WTC11 (cell line): ENCODE data around the gene PACSIN1. TPM values are rescaled to one million over a fixed set of nuclear protein-coding genes. Genes with fewer than 3 reads are reported as not detected.

ENCODE experiments used
- ATAC-seq: fragments of 200-7000 bp; cut with Tn5 transposase; 2 replicates; pipeline ENCODE4 v1.10.0; 2021; ENCODE audit warnings: mild to moderate bottlenecking, moderate library complexity
- CTCF ChIA-PET: fragments of 300-600 bp; sonication (Branson Sonifier 250); formaldehyde crosslinking; loops from one replicate; lab custom pipeline; 2021; ENCODE audit warnings: antibody characterized with exemption; lab: Charles Lee
- POLR2A ChIA-PET: fragments of 350-600 bp; sonication (Branson Sonifier 250); formaldehyde crosslinking; loops from one replicate; lab custom pipeline; 2021; ENCODE audit warnings: antibody characterized with exemption; lab: Charles Lee
- DNase-seq: peaks from one replicate; pipeline ENCODE4 v3.0.0; 2021; ENCODE audit warnings: low spot score
- H3K27ac Mint-ChIP-seq: 2 replicates; pipeline ENCODE4 v1.8.0; 2021; ENCODE audit warnings: mixed read lengths
- H3K27me3 Mint-ChIP-seq: 2 replicates; pipeline ENCODE4 v1.8.0; 2021; ENCODE audit warnings: low read depth, mild to moderate bottlenecking, moderate library complexity, mixed read lengths
- H3K36me3 Mint-ChIP-seq: 2 replicates; pipeline ENCODE4 v1.8.0; 2021; ENCODE audit warnings: mixed read lengths
- H3K4me1 Mint-ChIP-seq: 2 replicates; pipeline ENCODE4 v1.8.0; 2022; ENCODE audit warnings: mixed read lengths
- H3K4me3 Mint-ChIP-seq: 2 replicates; pipeline ENCODE4 v1.8.0; 2021; ENCODE audit warnings: mild to moderate bottlenecking, moderate library complexity, mixed read lengths
- H3K9me3 Mint-ChIP-seq: 2 replicates; pipeline ENCODE4 v1.8.0; 2021; ENCODE audit warnings: mixed read lengths
- ATF1 ChIP-seq: sonication (generic); formaldehyde crosslinking; IDR thresholded peaks from 2 replicates; pipeline ENCODE4 v1.8.1; 2023; ENCODE audit warnings: mild to moderate bottlenecking, moderate library complexity, missing genetic modification reagents
- GABPB1 ChIP-seq: sonication (generic); formaldehyde crosslinking; IDR thresholded peaks from 2 replicates; pipeline ENCODE4 v1.8.1; 2023; ENCODE audit warnings: mild to moderate bottlenecking, missing genetic modification reagents
- IRF2 ChIP-seq: sonication (generic); formaldehyde crosslinking; IDR thresholded peaks from 2 replicates; pipeline ENCODE4 v1.8.0; 2022; ENCODE audit warnings: low read depth, missing genetic modification reagents, borderline replicate concordance
- JAZF1 ChIP-seq: fragments of 250-450 bp; sonication (Bioruptor Pico); IDR thresholded peaks from 2 replicates; pipeline ENCODE4 v1.9.0; 2021; ENCODE audit warnings: moderate library complexity, mild to moderate bottlenecking, inconsistent platforms
- NFATC4 ChIP-seq: fragments of 250-450 bp; sonication (Bioruptor Pico); IDR thresholded peaks from 2 replicates; pipeline ENCODE4 v1.9.0; 2021; ENCODE audit warnings: mild to moderate bottlenecking
- NFE2L1 ChIP-seq: sonication (generic); formaldehyde crosslinking; IDR thresholded peaks from 2 replicates; pipeline ENCODE4 v1.8.1; 2023; ENCODE audit warnings: missing genetic modification reagents
- PRRX2 ChIP-seq: fragments of 250-450 bp; sonication (Bioruptor Pico); IDR thresholded peaks from 2 replicates; pipeline ENCODE4 v1.8.0; 2021; ENCODE audit warnings: mild to moderate bottlenecking
- SOX15 ChIP-seq: fragments of 250-450 bp; sonication (Bioruptor Pico); IDR thresholded peaks from 2 replicates; pipeline ENCODE4 v1.9.0; 2021; ENCODE audit warnings: mild to moderate bottlenecking
- ZNF423 ChIP-seq: fragments of 250-450 bp; sonication (Bioruptor Pico); IDR thresholded peaks from 2 replicates; pipeline ENCODE4 v2.1.2; 2022; ENCODE audit warnings: mild to moderate bottlenecking, moderate library complexity
- ZNF671 ChIP-seq: fragments of 250-450 bp; sonication (Bioruptor Pico); IDR thresholded peaks from 2 replicates; pipeline ENCODE4 v1.8.0; 2021; ENCODE audit warnings: mild to moderate bottlenecking
- total RNA-seq: library from RNA; stranded (reverse); gene quantifications from 3 replicates; pipeline ENCODE4 v1.2.3, GENCODE V29; 2021
- TF ChIP-seq, protein P1 (sequence below): sonication (generic); formaldehyde crosslinking; IDR thresholded peaks from 2 replicates; pipeline ENCODE4 v1.8.1; 2022; ENCODE audit warnings: mild to moderate bottlenecking, moderate library complexity, missing genetic modification reagents
- TF ChIP-seq, protein P2 (sequence below): sonication (generic); formaldehyde crosslinking; IDR thresholded peaks from 2 replicates; pipeline ENCODE4 v1.8.1; 2022; ENCODE audit warnings: low read depth, mild to moderate bottlenecking, moderate library complexity, missing genetic modification reagents, borderline replicate concordance
- TF ChIP-seq, protein P3 (sequence below): fragments of 250-450 bp; sonication (Bioruptor Pico); IDR thresholded peaks from 2 replicates; pipeline ENCODE4 v1.8.0; 2021; ENCODE audit warnings: mild to moderate bottlenecking
- TF ChIP-seq, protein P4 (sequence below): sonication (generic); formaldehyde crosslinking; IDR thresholded peaks from 2 replicates; pipeline ENCODE4 v1.8.1; 2023; ENCODE audit warnings: mild to moderate bottlenecking, missing genetic modification reagents, borderline replicate concordance
- TF ChIP-seq, protein P5 (sequence below): sonication (generic); formaldehyde crosslinking; IDR thresholded peaks from 2 replicates; pipeline ENCODE4 v1.8.1; 2022; ENCODE audit warnings: missing genetic modification reagents, borderline replicate concordance
- TF ChIP-seq, protein P6 (sequence below): sonication (generic); formaldehyde crosslinking; conservative IDR thresholded peaks from 2 replicates; pipeline ENCODE4 v1.8.1; 2022; ENCODE audit warnings: mild to moderate bottlenecking, missing genetic modification reagents
- TF ChIP-seq, protein P7 (sequence below): sonication (generic); formaldehyde crosslinking; IDR thresholded peaks from 2 replicates; pipeline ENCODE4 v1.8.0; 2023; ENCODE audit warnings: missing genetic modification reagents
- TF ChIP-seq, protein P8 (sequence below): sonication (generic); formaldehyde crosslinking; IDR thresholded peaks from 2 replicates; pipeline ENCODE4 v1.8.0; 2022; ENCODE audit warnings: missing genetic modification reagents
- TF ChIP-seq, protein P9 (sequence below): sonication (generic); formaldehyde crosslinking; IDR thresholded peaks from 2 replicates; pipeline ENCODE4 v1.8.0; 2023; ENCODE audit warnings: mild to moderate bottlenecking, missing genetic modification reagents

PACSIN1 gene
- total RNA-seq, 1 experiment from 2014 or later: 12.6 TPM

DNA sequence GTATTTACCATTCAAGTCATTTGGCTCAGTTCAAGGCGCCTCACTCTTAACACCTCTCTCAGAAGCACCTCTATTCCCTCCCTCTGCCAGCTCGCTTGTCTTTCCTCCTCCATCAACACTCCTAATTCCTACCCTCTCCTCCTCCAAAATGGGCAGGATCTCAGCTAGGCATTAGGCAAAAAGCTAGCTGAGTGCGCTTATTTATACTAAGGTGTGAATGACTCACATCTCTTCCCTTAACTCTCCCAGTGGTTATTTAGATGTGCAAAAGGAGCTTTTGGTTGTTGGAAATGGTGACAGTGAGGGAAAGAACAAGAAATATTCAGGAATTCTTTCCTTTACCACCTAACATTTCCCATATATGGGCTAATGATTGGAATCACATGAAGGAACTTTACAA lies 29.1 kb downstream of the PACSIN1 start:
- ATAC-seq: no peak
- Mint-ChIP-seq H3K27me3 (no peaks in the 10 kb centered on the region), H3K4me1 (peaks cover 9% of the 10 kb centered on the region), H3K4me3 (no peak overlapping the region), H3K36me3 (peaks cover 4% of the 10 kb centered on the region), H3K27ac (no peak overlapping the region), H3K9me3 (peaks cover 11% of the 10 kb centered on the region)
- ChIA-PET CTCF (no interaction called here), POLR2A (no interaction called here)
- TF ChIP-seq, protein P1, sequence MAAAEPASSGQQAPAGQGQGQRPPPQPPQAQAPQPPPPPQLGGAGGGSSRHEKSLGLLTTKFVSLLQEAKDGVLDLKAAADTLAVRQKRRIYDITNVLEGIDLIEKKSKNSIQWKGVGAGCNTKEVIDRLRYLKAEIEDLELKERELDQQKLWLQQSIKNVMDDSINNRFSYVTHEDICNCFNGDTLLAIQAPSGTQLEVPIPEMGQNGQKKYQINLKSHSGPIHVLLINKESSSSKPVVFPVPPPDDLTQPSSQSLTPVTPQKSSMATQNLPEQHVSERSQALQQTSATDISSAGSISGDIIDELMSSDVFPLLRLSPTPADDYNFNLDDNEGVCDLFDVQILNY (CRISPR knock-in tag): no peak
- TF ChIP-seq, protein P2, sequence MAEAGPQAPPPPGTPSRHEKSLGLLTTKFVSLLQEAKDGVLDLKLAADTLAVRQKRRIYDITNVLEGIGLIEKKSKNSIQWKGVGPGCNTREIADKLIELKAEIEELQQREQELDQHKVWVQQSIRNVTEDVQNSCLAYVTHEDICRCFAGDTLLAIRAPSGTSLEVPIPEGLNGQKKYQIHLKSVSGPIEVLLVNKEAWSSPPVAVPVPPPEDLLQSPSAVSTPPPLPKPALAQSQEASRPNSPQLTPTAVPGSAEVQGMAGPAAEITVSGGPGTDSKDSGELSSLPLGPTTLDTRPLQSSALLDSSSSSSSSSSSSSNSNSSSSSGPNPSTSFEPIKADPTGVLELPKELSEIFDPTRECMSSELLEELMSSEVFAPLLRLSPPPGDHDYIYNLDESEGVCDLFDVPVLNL (CRISPR knock-in tag): no peak
- TF ChIP-seq NFE2L1 (CRISPR knock-in tag) (no peak), NFATC4 (CRISPR knock-in tag) (no peak), IRF2 (CRISPR knock-in tag) (no peak), ATF1 (no peak), ZNF671 (CRISPR knock-in tag) (no peak), ZNF423 (CRISPR knock-in tag) (no peak), GABPB1 (CRISPR knock-in tag) (no peak), PRRX2 (CRISPR knock-in tag) (no peak), JAZF1 (CRISPR knock-in tag) (no peak), SOX15 (CRISPR knock-in tag) (no peak)
- TF ChIP-seq, protein P3, sequence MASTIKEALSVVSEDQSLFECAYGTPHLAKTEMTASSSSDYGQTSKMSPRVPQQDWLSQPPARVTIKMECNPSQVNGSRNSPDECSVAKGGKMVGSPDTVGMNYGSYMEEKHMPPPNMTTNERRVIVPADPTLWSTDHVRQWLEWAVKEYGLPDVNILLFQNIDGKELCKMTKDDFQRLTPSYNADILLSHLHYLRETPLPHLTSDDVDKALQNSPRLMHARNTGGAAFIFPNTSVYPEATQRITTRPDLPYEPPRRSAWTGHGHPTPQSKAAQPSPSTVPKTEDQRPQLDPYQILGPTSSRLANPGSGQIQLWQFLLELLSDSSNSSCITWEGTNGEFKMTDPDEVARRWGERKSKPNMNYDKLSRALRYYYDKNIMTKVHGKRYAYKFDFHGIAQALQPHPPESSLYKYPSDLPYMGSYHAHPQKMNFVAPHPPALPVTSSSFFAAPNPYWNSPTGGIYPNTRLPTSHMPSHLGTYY: no peak
- TF ChIP-seq, protein P4, sequence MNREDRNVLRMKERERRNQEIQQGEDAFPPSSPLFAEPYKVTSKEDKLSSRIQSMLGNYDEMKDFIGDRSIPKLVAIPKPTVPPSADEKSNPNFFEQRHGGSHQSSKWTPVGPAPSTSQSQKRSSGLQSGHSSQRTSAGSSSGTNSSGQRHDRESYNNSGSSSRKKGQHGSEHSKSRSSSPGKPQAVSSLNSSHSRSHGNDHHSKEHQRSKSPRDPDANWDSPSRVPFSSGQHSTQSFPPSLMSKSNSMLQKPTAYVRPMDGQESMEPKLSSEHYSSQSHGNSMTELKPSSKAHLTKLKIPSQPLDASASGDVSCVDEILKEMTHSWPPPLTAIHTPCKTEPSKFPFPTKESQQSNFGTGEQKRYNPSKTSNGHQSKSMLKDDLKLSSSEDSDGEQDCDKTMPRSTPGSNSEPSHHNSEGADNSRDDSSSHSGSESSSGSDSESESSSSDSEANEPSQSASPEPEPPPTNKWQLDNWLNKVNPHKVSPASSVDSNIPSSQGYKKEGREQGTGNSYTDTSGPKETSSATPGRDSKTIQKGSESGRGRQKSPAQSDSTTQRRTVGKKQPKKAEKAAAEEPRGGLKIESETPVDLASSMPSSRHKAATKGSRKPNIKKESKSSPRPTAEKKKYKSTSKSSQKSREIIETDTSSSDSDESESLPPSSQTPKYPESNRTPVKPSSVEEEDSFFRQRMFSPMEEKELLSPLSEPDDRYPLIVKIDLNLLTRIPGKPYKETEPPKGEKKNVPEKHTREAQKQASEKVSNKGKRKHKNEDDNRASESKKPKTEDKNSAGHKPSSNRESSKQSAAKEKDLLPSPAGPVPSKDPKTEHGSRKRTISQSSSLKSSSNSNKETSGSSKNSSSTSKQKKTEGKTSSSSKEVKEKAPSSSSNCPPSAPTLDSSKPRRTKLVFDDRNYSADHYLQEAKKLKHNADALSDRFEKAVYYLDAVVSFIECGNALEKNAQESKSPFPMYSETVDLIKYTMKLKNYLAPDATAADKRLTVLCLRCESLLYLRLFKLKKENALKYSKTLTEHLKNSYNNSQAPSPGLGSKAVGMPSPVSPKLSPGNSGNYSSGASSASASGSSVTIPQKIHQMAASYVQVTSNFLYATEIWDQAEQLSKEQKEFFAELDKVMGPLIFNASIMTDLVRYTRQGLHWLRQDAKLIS (CRISPR knock-in tag): no peak
- TF ChIP-seq, protein P5, sequence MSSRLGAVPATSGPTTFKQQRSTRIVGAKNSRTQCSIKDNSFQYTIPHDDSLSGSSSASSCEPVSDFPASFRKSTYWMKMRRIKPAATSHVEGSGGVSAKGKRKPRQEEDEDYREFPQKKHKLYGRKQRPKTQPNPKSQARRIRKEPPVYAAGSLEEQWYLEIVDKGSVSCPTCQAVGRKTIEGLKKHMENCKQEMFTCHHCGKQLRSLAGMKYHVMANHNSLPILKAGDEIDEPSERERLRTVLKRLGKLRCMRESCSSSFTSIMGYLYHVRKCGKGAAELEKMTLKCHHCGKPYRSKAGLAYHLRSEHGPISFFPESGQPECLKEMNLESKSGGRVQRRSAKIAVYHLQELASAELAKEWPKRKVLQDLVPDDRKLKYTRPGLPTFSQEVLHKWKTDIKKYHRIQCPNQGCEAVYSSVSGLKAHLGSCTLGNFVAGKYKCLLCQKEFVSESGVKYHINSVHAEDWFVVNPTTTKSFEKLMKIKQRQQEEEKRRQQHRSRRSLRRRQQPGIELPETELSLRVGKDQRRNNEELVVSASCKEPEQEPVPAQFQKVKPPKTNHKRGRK (CRISPR knock-in tag): no peak
- TF ChIP-seq, protein P6, sequence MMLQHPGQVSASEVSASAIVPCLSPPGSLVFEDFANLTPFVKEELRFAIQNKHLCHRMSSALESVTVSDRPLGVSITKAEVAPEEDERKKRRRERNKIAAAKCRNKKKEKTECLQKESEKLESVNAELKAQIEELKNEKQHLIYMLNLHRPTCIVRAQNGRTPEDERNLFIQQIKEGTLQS (CRISPR knock-in tag): no peak
- TF ChIP-seq, protein P7, sequence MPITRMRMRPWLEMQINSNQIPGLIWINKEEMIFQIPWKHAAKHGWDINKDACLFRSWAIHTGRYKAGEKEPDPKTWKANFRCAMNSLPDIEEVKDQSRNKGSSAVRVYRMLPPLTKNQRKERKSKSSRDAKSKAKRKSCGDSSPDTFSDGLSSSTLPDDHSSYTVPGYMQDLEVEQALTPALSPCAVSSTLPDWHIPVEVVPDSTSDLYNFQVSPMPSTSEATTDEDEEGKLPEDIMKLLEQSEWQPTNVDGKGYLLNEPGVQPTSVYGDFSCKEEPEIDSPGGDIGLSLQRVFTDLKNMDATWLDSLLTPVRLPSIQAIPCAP: no peak
- TF ChIP-seq, protein P8, sequence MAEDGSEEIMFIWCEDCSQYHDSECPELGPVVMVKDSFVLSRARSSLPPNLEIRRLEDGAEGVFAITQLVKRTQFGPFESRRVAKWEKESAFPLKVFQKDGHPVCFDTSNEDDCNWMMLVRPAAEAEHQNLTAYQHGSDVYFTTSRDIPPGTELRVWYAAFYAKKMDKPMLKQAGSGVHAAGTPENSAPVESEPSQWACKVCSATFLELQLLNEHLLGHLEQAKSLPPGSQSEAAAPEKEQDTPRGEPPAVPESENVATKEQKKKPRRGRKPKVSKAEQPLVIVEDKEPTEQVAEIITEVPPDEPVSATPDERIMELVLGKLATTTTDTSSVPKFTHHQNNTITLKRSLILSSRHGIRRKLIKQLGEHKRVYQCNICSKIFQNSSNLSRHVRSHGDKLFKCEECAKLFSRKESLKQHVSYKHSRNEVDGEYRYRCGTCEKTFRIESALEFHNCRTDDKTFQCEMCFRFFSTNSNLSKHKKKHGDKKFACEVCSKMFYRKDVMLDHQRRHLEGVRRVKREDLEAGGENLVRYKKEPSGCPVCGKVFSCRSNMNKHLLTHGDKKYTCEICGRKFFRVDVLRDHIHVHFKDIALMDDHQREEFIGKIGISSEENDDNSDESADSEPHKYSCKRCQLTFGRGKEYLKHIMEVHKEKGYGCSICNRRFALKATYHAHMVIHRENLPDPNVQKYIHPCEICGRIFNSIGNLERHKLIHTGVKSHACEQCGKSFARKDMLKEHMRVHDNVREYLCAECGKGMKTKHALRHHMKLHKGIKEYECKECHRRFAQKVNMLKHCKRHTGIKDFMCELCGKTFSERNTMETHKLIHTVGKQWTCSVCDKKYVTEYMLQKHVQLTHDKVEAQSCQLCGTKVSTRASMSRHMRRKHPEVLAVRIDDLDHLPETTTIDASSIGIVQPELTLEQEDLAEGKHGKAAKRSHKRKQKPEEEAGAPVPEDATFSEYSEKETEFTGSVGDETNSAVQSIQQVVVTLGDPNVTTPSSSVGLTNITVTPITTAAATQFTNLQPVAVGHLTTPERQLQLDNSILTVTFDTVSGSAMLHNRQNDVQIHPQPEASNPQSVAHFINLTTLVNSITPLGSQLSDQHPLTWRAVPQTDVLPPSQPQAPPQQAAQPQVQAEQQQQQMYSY (CRISPR knock-in tag): no peak
- TF ChIP-seq, protein P9, sequence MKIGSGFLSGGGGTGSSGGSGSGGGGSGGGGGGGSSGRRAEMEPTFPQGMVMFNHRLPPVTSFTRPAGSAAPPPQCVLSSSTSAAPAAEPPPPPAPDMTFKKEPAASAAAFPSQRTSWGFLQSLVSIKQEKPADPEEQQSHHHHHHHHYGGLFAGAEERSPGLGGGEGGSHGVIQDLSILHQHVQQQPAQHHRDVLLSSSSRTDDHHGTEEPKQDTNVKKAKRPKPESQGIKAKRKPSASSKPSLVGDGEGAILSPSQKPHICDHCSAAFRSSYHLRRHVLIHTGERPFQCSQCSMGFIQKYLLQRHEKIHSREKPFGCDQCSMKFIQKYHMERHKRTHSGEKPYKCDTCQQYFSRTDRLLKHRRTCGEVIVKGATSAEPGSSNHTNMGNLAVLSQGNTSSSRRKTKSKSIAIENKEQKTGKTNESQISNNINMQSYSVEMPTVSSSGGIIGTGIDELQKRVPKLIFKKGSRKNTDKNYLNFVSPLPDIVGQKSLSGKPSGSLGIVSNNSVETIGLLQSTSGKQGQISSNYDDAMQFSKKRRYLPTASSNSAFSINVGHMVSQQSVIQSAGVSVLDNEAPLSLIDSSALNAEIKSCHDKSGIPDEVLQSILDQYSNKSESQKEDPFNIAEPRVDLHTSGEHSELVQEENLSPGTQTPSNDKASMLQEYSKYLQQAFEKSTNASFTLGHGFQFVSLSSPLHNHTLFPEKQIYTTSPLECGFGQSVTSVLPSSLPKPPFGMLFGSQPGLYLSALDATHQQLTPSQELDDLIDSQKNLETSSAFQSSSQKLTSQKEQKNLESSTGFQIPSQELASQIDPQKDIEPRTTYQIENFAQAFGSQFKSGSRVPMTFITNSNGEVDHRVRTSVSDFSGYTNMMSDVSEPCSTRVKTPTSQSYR: no peak
- no peak for DNase-seq
